ENCODE results near the gene ELOA.

The ELOA gene

DNA sequence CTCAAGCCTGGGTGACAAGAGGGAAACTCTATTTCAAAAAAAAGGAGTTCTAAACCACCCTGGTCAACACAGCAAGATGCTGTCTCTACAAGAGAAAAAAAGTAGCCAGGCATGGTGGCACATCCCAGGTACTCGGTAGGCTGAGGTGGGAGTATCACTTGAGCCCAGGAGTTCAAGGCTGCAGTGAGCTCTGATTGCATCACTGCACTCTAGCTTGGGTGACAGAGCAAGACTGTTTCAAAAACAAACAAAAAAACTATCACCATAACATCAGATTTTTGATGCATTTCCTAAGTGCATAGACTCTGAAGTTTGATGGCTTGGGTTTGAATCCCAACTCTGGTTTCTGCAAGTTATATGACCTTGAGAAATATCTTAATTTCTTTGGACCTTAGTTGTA lies 9.6 kb downstream of the ELOA start:
- peaks cover 56% of the 10 kb centered on the region for H3K36me3 Mint-ChIP-seq (ENCODE audit: low read depth)
- H3K9me3 Mint-ChIP-seq = no peaks in the 10 kb centered on the region
- no peak for DNase-seq
- TF ChIP-seq, protein P1, sequence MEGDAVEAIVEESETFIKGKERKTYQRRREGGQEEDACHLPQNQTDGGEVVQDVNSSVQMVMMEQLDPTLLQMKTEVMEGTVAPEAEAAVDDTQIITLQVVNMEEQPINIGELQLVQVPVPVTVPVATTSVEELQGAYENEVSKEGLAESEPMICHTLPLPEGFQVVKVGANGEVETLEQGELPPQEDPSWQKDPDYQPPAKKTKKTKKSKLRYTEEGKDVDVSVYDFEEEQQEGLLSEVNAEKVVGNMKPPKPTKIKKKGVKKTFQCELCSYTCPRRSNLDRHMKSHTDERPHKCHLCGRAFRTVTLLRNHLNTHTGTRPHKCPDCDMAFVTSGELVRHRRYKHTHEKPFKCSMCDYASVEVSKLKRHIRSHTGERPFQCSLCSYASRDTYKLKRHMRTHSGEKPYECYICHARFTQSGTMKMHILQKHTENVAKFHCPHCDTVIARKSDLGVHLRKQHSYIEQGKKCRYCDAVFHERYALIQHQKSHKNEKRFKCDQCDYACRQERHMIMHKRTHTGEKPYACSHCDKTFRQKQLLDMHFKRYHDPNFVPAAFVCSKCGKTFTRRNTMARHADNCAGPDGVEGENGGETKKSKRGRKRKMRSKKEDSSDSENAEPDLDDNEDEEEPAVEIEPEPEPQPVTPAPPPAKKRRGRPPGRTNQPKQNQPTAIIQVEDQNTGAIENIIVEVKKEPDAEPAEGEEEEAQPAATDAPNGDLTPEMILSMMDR (IDR thresholded peaks at IDR 0.05) = no peak
- H3K27ac Mint-ChIP-seq = no peak overlapping the region
- peaks cover 8% of the 10 kb centered on the region for H3K27me3 Mint-ChIP-seq (ENCODE audit: low read depth, poor library complexity)
- no peaks in the 10 kb centered on the region for H3K4me1 Mint-ChIP-seq
- no peak overlapping the region for H3K4me3 Mint-ChIP-seq

DNA sequence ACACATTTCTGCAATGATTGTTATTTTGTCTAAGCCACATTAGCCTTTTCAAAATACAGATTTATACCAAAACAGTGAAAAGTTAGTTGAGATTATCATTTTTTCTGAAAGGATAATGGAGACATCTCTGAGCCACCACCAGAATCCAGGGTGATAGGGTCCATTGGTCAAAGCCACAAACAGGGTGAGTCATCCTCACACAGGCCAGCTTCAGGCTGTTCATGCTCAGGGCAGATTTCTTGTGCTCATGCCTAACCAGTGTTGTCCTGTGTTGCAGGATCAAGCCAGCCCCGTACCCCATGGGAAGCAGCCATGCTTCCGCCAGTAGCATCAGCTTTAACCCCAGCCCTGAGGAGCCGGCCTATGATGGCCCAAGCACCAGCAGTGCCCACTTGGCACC lies 13.4 kb downstream of the ELOA start:
- TF ChIP-seq, protein P1 (IDR thresholded peaks at IDR 0.05) = no peak

DNA sequence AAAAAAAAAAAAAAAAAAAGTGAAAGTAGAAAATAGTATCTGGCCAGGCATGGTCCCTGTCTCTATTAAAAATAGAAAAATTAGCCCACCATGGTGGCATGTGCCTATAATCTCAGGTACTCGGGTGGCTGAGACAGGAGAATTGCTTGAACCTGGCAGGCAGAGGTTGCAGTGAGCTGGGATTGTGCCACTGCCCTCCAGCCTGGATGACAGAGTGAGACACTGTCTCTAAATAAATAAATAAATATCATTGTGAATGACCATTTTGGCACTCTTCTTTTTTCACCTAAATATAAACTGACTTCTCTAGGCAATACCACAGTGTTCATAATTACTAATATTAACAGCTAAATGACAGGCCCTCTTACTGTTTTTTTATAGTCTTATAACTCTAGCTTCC lies 14.5 kb downstream of the ELOA start:
- DNase-seq = no peak
- H3K36me3 Mint-ChIP-seq (ENCODE audit: low read depth) = peaks cover 65% of the 10 kb centered on the region
- H3K27ac Mint-ChIP-seq = no peak overlapping the region
- no peaks in the 10 kb centered on the region for H3K9me3 Mint-ChIP-seq
- H3K4me3 Mint-ChIP-seq = no peak overlapping the region
- H3K4me1 Mint-ChIP-seq = no peaks in the 10 kb centered on the region
- TF ChIP-seq, protein P1 (IDR thresholded peaks at IDR 0.05) = no peak
- H3K27me3 Mint-ChIP-seq (ENCODE audit: low read depth, poor library complexity) = peaks cover 3% of the 10 kb centered on the region

More for the DNA sequence above, 13.4 kb downstream of the ELOA start:
- H3K36me3 Mint-ChIP-seq (ENCODE audit: low read depth) = peaks cover 61% of the 10 kb centered on the region
- H3K4me1 Mint-ChIP-seq = no peaks in the 10 kb centered on the region
- no peak overlapping the region for H3K4me3 Mint-ChIP-seq
- peaks cover 3% of the 10 kb centered on the region for H3K27me3 Mint-ChIP-seq (ENCODE audit: low read depth, poor library complexity)
- no peak overlapping the region for H3K27ac Mint-ChIP-seq
- no peak for DNase-seq
- H3K9me3 Mint-ChIP-seq = no peaks in the 10 kb centered on the region

- Mint-ChIP-seq H3K4me1 (no peaks in the 10 kb centered on the region), H3K9me3 (no peaks in the 10 kb centered on the region), H3K4me3 (no peak overlapping the region), H3K36me3 (ENCODE audit: low read depth) (peaks cover 67% of the 10 kb centered on the region), H3K27ac (peak overlapping the region; percentile 83), H3K27me3 (ENCODE audit: low read depth, poor library complexity) (no peaks in the 10 kb centered on the region)
- DNase-seq = no peak
- TF ChIP-seq, protein P1 (IDR thresholded peaks at IDR 0.05) = no peak
Measured at GRCh38 chr1:23759277-23759676, 16.0 kb downstream of the ELOA start.

GRCh38 chr1:23763041-23763577 lies 19.8 kb downstream of the ELOA start:
- DNase-seq = no peak
- H3K27me3 Mint-ChIP-seq (ENCODE audit: low read depth, poor library complexity) = no peaks in the 10 kb centered on the region
- H3K9me3 Mint-ChIP-seq = no peaks in the 10 kb centered on the region
- peaks cover 60% of the 10 kb centered on the region for H3K36me3 Mint-ChIP-seq (ENCODE audit: low read depth)
- no peak overlapping the region for H3K4me3 Mint-ChIP-seq
- TF ChIP-seq, protein P1 (IDR thresholded peaks at IDR 0.05) = no peak
- H3K27ac Mint-ChIP-seq = peak overlapping the region; percentile 48
- H3K4me1 Mint-ChIP-seq = no peaks in the 10 kb centered on the region

GRCh38 chr1:23768733-23769132 lies 25.5 kb downstream of the ELOA start:
- Mint-ChIP-seq H3K27me3 (ENCODE audit: low read depth, poor library complexity) (no peaks in the 10 kb centered on the region), H3K36me3 (ENCODE audit: low read depth) (peaks cover 27% of the 10 kb centered on the region), H3K27ac (no peak overlapping the region), H3K4me3 (no peak overlapping the region), H3K9me3 (no peaks in the 10 kb centered on the region), H3K4me1 (no peaks in the 10 kb centered on the region)
- TF ChIP-seq, protein P1 (IDR thresholded peaks at IDR 0.05) = no peak
- DNase-seq = no peak
